IMR-90 (cell line): ENCODE data around the gene DCAF6. TPM values are rescaled to one million over a fixed set of nuclear protein-coding genes. Genes with fewer than 3 reads are reported as not detected.

Source experiments
- ATAC-seq: fragments of 200-7000 bp; cut with Tn5 transposase; 2 replicates; pipeline ENCODE4 v1.9.1; 2020; ENCODE audit warnings: low read depth, mild to moderate bottlenecking, moderate library complexity
- BruUV-seq: library from RNA; stranded (reverse); fragments of 400-500 nt; replicated peaks from 2 replicates; lab custom pipeline; 2021; lab: Mats Ljungman, UMichigan
- CTCF ChIA-PET: fragments of 300-600 bp; formaldehyde crosslinking; extraction: SDS; loops from one replicate; lab custom pipeline; 2021; ENCODE audit warnings: antibody characterized with exemption; lab: Yijun Ruan, JAX
- POLR2A ChIA-PET: fragments of 300-600 bp; sonication (Branson Sonifier 250); formaldehyde crosslinking; loops from one replicate; lab custom pipeline; 2022; ENCODE audit warnings: antibody characterized with exemption; ENCODE audit not compliant: unreplicated experiment; lab: Charles Lee
- DNase-seq: peaks from one replicate; pipeline ENCODE4 v3.0.0; 2013
- H2AFZ ChIP-seq: replicated peaks from 2 replicates; pipeline ENCODE3; 2013; ENCODE audit warnings: low read length, mild to moderate bottlenecking; ENCODE audit not compliant: poor library complexity
- H2AK5ac ChIP-seq: 2 replicates; pipeline ENCODE4 v1.6.1; 2013; ENCODE audit warnings: low read depth, low read length, inconsistent platforms
- H2AK9ac ChIP-seq: replicated peaks from 2 replicates; pipeline ENCODE3; 2013; ENCODE audit warnings: mild to moderate bottlenecking, low read depth, low read length, moderate library complexity; ENCODE audit not compliant: poor library complexity
- H2BK120ac ChIP-seq: 2 replicates; pipeline ENCODE4 v1.6.1; 2013; ENCODE audit warnings: low read depth, low read length, inconsistent platforms
- H2BK15ac ChIP-seq: 3 replicates; pipeline ENCODE4 v1.6.1; 2013; ENCODE audit warnings: low read depth, low read length, inconsistent platforms
- H2BK20ac ChIP-seq: 2 replicates; pipeline ENCODE4 v1.6.1; 2013; ENCODE audit warnings: low read depth, mild to moderate bottlenecking, inconsistent platforms, low read length, moderate library complexity
- H2BK5ac ChIP-seq: 2 replicates; pipeline ENCODE4 v1.6.1; 2013; ENCODE audit warnings: mild to moderate bottlenecking, low read depth, low read length, inconsistent platforms; ENCODE audit not compliant: poor library complexity, severe bottlenecking
- H3K14ac ChIP-seq: replicated peaks from 2 replicates; pipeline ENCODE4 v1.6.1; 2013; ENCODE audit warnings: low read depth, low read length, inconsistent platforms
- H3K18ac ChIP-seq: 2 replicates; pipeline ENCODE4 v1.6.1; 2013; ENCODE audit warnings: low read depth, low read length, control low read depth
- H3K23ac ChIP-seq: 2 replicates; pipeline ENCODE4 v1.6.1; 2013; ENCODE audit warnings: low read depth, low read length, inconsistent platforms
- H3K27ac ChIP-seq: 2 replicates; pipeline ENCODE4 v1.5.1; 2013; ENCODE audit warnings: mild to moderate bottlenecking, control low read depth, low read length; ENCODE audit not compliant: insufficient read depth
- H3K27me3 ChIP-seq: 2 replicates; pipeline ENCODE4 v1.6.1; 2013; ENCODE audit warnings: low read length; ENCODE audit not compliant: control insufficient read depth, insufficient read depth
- H3K36me3 ChIP-seq: 2 replicates; pipeline ENCODE4 v1.6.1; 2013; ENCODE audit warnings: low read length, mixed read lengths; ENCODE audit not compliant: control insufficient read depth, insufficient read depth
- H3K4ac ChIP-seq: 2 replicates; pipeline ENCODE4 v1.6.1; 2013; ENCODE audit warnings: low read depth, low read length, inconsistent platforms
- H3K4me1 ChIP-seq: 2 replicates; pipeline ENCODE4 v1.6.1; 2013; ENCODE audit warnings: low read length, mixed read lengths; ENCODE audit not compliant: control insufficient read depth, insufficient read depth
- H3K4me2 ChIP-seq: 2 replicates; pipeline ENCODE4 v1.6.1; 2013; ENCODE audit warnings: low read depth, mild to moderate bottlenecking, control low read depth, low read length, moderate library complexity
- H3K4me3 ChIP-seq: 2 replicates; pipeline ENCODE4 v1.5.1; 2013; ENCODE audit warnings: low read depth, mild to moderate bottlenecking, control low read depth, low read length, moderate library complexity; ENCODE audit not compliant: insufficient read depth
- H3K56ac ChIP-seq: 2 replicates; pipeline ENCODE4 v1.6.1; 2013; ENCODE audit warnings: low read length, inconsistent platforms; ENCODE audit not compliant: insufficient read depth; ENCODE audit errors: extremely low read depth
- H3K79me1 ChIP-seq, 2 experiments: 2 replicates each; pipeline ENCODE4 v1.6.1; 2013; ENCODE audit warnings: low read length in 2 of 2, inconsistent platforms in 1 of 2, low read depth in 1 of 2
- H3K9ac ChIP-seq: 2 replicates; pipeline ENCODE4 v1.6.1; 2013; ENCODE audit warnings: low read depth, low read length, control low read depth
- H3K9me1 ChIP-seq: 2 replicates; pipeline ENCODE4 v1.6.1; 2013; ENCODE audit warnings: low read length, inconsistent platforms; ENCODE audit not compliant: insufficient read depth
- H3K9me3 ChIP-seq: 2 replicates; pipeline ENCODE4 v1.6.1; 2013; ENCODE audit warnings: low read length; ENCODE audit not compliant: control insufficient read depth, insufficient read depth
- H4K20me1 ChIP-seq: 2 replicates; pipeline ENCODE4 v1.6.1; 2013; ENCODE audit warnings: low read length, inconsistent platforms; ENCODE audit not compliant: insufficient read depth
- H4K5ac ChIP-seq: 2 replicates; pipeline ENCODE4 v1.6.1; 2013; ENCODE audit warnings: mild to moderate bottlenecking, low read depth, low read length, control low read depth
- H4K8ac ChIP-seq, 2 experiments: 2 replicates each; pipeline ENCODE4 v1.6.1; 2013; ENCODE audit warnings: low read depth in 2 of 2, low read length in 2 of 2, control low read depth in 1 of 2, inconsistent platforms in 1 of 2
- H4K91ac ChIP-seq: 2 replicates; pipeline ENCODE4 v1.6.1; 2013; ENCODE audit warnings: low read depth, low read length, inconsistent platforms; ENCODE audit not compliant: insufficient read depth
- CEBPB ChIP-seq: IDR thresholded peaks from 2 replicates; pipeline ENCODE4 v1.6.1; 2012; ENCODE audit warnings: low read depth, low read length, improper control_type of control experiment
- FOS ChIP-seq: fragments of 150-350 bp; IDR thresholded peaks from 2 replicates; pipeline ENCODE4 v1.6.1; 2016; ENCODE audit warnings: low read depth, low read length
- dilution Hi-C: fragments of 300-500 bp; cut with HindIII; formaldehyde crosslinking; loops from one replicate; pipeline ENCODE4 v1.14.3; 2018; ENCODE audit warnings: low sequenced_read_pairs; ENCODE audit not compliant: unreplicated experiment
- in situ Hi-C: fragments of 300-500 bp; cut with MboI; formaldehyde crosslinking; loops from 3 replicates; pipeline ENCODE4 v1.14.3; 2019; ENCODE audit warnings: low sequenced_read_pairs, inconsistent platforms, mixed read lengths
- intact Hi-C: fragments of 100-400 bp; cut with micrococcal nuclease; formaldehyde crosslinking; loops from 2 replicates; pipeline ENCODE4 v1.10.0; 2022
- polyA plus RNA-seq, 3 experiments: library from polyadenylated mRNA; depleted of rRNA; stranded (reverse); fragments of >200 nt; gene quantifications; 2 replicates each; pipeline ENCODE4 v1.2.3, GENCODE V29; 2012; ENCODE audit warnings: low replicate concordance in 1 of 3
- total RNA-seq: library from RNA; depleted of rRNA; stranded (reverse); fragments of >200 nt; gene quantifications from 2 replicates; pipeline ENCODE4 v1.2.3, GENCODE V29; 2012

Gene DCAF6
- total and polyA plus RNA-seq, 2 of the 4 experiments (the other 2 are of a cell fraction): 60.4 to 88.7 TPM

GRCh38 chr1:167957710-167958109, 21.2 kb downstream of the DCAF6 start:
- H3K14ac ChIP-seq: no peak overlapping the region
- peaks cover 20% of the 10 kb centered on the region; the same call in 1 of the 2 replicates for H4K20me1 ChIP-seq
- in situ Hi-C loops (no loop called here), intact Hi-C loops (loop anchor here (5.0 kb wide), 2 partner anchors 35 to 110 kb away; no protein-coding TSS in a partner anchor), dilution Hi-C loops (no loop called here)
- peak; percentile 50; the same call in 1 of the 2 replicates for TF ChIP-seq FOS
- TF ChIP-seq CEBPB: no peak
- no peak overlapping the region for H4K8ac ChIP-seq
- ATAC-seq (no peak), DNase-seq (peak; percentile 38)
- no peak overlapping the region for H4K91ac ChIP-seq
- peaks cover 15% of the 10 kb centered on the region for H3K36me3 ChIP-seq
- POLR2A ChIA-PET: no interaction called here
- CTCF ChIA-PET: no interaction called here
- peaks cover 24 to 37% of the 10 kb centered on the region in 2 experiments for H3K79me1 ChIP-seq
- no peaks in the 10 kb centered on the region for H3K4me1 ChIP-seq
- no peak overlapping the region for H2BK20ac ChIP-seq
- H3K4ac ChIP-seq: no peak overlapping the region
- no peak overlapping the region for H3K4me3 ChIP-seq
- no peak overlapping the region for H3K4me2 ChIP-seq
- no peak overlapping the region for H4K5ac ChIP-seq
- no peak overlapping the region for H2AK5ac ChIP-seq
- H3K9ac ChIP-seq: no peak overlapping the region
- no peak overlapping the region for H3K56ac ChIP-seq
- H3K18ac ChIP-seq: no peak overlapping the region
- no peak overlapping the region for H3K27ac ChIP-seq
- no peaks in the 10 kb centered on the region for H3K27me3 ChIP-seq
- H3K9me3 ChIP-seq: no peaks in the 10 kb centered on the region
- no TSS peak for BruUV-seq
- no peak overlapping the region for H2BK15ac ChIP-seq
- H2BK5ac ChIP-seq: no peak overlapping the region
- H2AK9ac ChIP-seq: no peak overlapping the region
- H3K23ac ChIP-seq: no peak overlapping the region
- H3K9me1 ChIP-seq: peaks cover 3% of the 10 kb centered on the region; the same call in 1 of the 2 replicates
- H2AFZ ChIP-seq: no peak overlapping the region
- no peak overlapping the region for H2BK120ac ChIP-seq
